HL-60 (cell line): ENCODE measurements around the gene NDUFA11.

Experiments
- POLR2AphosphoS5 ChIP-seq: IDR thresholded peaks from 2 replicates; pipeline ENCODE4 v1.6.1; 2012; ENCODE audit warnings: low read depth
- TF ChIP-seq, protein P1 (sequence below): IDR thresholded peaks from one replicate; pipeline ENCODE4 v1.5.1; 2011; ENCODE audit warnings: low read length, control low read depth, inconsistent platforms; ENCODE audit not compliant: insufficient read depth
- TF ChIP-seq, protein P2 (sequence below): IDR thresholded peaks from 2 replicates; pipeline ENCODE4 v1.6.1; 2012; ENCODE audit warnings: low read depth; ENCODE audit not compliant: insufficient replicate concordance

DNA sequence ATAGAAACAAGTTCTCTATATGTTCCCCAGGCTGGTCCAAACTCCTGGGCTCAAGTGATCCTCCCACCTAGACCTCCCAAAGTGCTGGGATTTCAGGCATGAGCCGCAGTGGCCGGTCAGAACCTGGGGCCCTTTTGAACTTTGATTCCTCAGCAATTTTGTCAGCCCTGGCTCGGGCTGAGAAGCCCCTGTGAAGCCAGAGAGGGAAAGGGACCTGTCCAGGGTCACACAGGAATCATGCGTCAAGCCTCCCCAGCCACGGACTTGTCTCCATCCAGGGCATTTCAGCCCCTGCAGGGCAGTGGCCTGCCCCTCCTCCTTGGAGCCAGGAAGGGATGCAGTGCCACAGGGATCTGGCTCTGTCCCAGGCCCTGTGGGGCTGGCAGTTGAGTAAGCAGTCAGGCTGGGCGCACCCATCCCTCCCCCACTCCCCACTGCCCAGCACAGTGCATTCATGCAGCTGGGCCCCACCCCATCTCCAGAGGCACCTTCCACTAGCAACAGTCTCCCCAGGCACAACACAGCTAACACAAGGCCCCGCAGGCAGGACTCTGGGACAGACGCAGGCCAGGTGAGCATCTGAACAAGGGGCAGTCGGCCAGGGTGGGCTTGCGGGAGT lies 10.3 kb upstream of the NDUFA11 start, which contains the start of gene CAPS:
- TF ChIP-seq, protein P1, sequence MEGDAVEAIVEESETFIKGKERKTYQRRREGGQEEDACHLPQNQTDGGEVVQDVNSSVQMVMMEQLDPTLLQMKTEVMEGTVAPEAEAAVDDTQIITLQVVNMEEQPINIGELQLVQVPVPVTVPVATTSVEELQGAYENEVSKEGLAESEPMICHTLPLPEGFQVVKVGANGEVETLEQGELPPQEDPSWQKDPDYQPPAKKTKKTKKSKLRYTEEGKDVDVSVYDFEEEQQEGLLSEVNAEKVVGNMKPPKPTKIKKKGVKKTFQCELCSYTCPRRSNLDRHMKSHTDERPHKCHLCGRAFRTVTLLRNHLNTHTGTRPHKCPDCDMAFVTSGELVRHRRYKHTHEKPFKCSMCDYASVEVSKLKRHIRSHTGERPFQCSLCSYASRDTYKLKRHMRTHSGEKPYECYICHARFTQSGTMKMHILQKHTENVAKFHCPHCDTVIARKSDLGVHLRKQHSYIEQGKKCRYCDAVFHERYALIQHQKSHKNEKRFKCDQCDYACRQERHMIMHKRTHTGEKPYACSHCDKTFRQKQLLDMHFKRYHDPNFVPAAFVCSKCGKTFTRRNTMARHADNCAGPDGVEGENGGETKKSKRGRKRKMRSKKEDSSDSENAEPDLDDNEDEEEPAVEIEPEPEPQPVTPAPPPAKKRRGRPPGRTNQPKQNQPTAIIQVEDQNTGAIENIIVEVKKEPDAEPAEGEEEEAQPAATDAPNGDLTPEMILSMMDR: no peak
- TF ChIP-seq POLR2AphosphoS5: no peak
- TF ChIP-seq, protein P2, sequence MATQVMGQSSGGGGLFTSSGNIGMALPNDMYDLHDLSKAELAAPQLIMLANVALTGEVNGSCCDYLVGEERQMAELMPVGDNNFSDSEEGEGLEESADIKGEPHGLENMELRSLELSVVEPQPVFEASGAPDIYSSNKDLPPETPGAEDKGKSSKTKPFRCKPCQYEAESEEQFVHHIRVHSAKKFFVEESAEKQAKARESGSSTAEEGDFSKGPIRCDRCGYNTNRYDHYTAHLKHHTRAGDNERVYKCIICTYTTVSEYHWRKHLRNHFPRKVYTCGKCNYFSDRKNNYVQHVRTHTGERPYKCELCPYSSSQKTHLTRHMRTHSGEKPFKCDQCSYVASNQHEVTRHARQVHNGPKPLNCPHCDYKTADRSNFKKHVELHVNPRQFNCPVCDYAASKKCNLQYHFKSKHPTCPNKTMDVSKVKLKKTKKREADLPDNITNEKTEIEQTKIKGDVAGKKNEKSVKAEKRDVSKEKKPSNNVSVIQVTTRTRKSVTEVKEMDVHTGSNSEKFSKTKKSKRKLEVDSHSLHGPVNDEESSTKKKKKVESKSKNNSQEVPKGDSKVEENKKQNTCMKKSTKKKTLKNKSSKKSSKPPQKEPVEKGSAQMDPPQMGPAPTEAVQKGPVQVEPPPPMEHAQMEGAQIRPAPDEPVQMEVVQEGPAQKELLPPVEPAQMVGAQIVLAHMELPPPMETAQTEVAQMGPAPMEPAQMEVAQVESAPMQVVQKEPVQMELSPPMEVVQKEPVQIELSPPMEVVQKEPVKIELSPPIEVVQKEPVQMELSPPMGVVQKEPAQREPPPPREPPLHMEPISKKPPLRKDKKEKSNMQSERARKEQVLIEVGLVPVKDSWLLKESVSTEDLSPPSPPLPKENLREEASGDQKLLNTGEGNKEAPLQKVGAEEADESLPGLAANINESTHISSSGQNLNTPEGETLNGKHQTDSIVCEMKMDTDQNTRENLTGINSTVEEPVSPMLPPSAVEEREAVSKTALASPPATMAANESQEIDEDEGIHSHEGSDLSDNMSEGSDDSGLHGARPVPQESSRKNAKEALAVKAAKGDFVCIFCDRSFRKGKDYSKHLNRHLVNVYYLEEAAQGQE: no peak
